ENCODE data around the gene C1orf87.
"Not testable (repeated sequence)": the region's sequence is repeated elsewhere in the genome, so short reads cannot be mapped to it uniquely, and the experiment has no call there.

The C1orf87 gene

DNA sequence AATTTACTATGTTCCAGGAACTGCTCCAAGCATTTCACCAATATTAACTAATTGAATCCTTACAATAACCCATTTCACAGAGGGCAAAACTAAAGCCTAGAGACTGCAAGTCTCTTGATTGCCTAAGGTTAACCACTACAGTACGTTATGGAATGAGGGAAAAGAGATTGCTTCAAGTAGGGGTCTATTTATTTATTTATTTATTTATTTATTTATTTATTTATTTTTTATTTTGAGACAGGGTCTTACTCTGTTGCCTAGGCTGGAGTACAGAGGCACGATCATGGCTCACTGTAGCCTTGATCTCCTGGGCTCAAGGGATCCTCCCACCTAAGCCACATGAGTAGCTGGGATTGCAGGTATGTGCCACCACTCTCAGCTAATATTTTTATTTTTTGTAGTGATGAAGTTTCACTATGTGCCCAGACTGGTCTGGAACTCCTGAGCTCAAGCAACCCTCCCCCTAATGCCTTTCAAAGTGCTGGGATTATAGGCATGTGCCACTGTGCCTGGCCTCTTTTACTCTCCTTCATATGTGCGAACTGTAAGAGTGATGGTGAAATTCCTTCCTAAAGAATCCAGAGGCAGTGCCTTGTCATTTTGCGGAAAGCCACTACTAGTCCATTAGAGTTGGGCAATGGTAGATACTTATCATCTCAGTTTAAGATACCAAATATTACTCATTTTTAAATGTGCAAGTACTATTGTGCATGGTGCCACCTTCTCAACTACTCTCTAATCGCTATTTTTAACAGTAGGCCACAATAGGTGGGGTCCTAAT lies 81.3 kb downstream of the C1orf87 start:
- no peak for DNase-seq

DNA sequence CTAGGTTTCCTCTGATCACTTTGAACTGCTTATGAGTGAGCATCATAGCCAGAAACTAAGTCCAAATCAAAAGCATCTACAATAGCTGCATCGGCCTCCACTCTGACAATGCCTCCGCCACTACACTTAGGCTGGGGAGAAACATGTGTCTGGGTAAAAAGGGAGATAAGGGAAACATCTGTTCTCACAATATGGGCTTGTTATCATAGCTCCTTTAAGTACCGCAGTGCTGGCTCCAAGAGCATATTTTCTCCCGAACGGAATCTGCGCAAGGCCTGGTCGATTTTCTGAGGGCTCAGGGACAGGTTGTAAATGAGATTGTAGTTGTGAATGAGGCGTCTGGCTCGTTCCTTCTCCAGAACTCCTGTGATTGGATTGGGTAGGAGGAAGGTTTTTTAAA lies 83.1 kb downstream of the C1orf87 start:
- no peak for DNase-seq

DNA sequence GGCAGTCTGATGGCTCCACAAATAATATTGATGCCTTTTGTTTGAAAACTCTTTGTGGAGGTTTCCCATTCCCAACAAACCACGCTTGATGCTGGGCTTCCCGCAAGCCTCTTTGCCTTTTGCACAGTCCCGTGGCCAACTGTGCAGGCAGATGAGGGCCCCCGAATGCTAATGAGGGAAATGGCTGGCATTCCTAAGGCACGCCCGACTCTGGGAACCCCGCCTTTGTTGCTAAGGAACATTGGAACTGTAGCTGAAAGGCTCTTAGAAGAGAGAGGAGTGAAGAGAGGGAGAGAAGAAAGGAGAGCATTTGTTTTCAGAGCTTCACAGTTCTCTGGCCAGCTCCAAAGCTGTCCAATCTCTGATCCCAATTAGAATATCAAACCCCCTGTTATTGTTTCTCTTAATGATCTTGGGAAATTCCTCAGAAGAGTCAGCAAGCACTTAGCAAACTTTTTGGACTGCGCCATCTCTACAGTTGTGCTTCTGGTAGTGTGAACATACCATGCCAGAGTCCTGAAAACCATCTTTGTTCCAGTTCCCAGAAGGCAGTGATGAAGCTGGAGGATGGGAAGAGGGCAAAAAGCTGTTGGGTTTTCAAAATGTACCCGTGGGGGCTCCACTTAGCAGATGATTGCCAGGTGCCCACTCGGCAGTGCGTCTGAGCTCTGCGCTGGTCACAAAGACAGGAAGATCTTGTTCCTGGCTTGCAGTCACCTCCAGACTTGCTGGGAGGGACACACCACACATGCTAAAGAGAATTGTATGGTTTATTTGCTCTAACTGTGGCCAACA lies 86.9 kb downstream of the C1orf87 start:
- DNase-seq: no peak

DNA sequence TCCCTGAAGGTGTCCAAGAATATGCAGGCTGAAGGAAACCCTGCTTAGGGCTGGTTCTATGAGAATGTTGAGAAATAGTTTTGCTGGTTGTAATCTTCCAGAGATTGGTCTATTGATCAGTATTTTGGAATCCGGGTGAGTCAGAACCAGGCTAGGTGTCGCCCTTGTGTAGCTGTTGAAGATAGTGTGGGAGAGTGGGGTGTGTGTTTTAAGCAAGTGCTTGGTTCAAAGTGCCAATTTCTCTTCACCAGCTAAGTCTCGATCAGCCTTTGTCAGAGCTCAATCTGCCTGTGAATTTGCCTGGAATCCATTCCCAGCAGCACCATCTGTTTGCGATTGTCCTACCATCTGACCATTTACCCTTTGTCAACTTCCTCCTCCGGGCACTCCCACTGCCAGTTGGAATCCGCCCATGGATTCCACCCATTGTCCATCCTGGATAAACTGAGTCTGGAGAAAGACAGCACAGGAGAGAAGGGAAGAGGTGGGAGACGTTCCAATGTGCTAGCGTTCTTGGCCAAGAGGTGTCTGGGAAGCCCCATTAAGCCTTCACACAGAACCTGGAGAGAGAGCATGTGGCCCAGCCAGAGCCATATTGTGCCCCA lies 87.6 kb downstream of the C1orf87 start:
- DNase-seq: no peak

DNA sequence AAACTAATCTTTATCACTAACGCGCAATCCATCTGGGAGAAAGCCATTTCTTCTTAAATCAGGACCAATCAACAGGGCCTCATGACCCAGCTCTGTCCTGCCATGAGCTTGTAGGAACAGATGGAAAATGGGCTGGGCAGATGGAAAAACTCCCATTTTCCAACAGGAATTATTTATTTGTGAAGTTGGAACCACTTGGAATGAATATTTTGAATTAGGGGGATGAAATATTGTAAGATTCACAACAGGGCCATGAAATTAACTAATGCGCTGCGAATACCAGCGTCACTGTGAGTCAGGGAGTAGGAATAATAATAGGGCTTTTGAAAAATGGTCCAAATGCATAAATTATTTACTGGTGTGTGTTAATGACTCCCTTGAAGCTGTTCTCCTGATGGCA lies 93.9 kb downstream of the C1orf87 start:
- DNase-seq: no peak

DNA sequence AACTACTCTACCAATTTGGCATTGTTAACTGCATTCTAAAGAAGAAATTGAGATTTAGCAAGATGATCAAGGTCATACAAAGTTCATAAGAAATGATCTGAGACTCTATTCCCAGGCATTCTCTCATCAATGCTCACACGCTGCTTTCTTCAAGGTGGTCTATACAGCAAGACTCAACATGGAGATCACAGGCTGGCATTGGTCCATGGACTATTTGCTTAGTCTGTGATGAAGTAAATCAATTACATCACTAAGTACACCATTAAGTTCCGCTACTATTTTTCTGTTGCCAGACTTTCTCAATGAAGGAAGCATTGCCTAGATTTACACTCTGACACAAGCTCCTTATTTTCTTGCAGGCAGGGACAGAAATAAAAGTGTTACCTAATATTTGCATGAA lies 95.1 kb downstream of the C1orf87 start:
- DNase-seq: no peak

DNA sequence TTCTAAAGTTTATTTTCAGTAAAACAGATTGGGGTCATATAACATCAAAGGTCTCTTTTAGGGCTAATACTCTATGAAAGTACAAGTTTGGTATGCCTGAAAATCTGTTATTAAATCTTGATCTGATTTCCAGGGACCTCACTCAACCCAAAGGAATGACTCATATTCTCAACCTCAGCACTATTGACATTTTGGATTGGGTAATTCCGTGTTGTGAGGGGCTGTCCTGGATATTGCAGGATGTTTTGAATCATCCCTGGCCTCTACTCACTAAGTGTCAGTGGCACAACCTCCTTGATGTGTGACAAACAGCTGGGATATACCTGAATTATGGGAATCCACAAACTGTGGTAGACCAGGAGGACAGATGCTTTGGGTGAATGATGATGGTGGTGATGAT lies 95.5 kb downstream of the C1orf87 start:
- DNase-seq: no peak

DNA sequence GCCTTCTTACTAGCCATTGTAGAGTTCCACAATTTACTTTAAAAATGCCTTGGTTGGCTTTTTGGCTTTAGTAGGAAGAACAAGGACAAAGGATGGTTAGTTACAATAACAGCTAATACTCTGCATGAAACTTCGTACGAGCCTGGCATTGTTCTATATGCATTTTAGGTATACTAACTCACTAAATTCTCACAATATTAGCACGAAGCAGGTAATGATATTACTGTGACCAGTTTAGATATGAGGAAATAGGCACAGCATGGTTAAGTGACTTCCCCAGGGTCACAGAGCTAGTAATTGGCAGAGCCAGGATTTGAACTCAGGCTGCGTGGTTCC lies 96.5 kb downstream of the C1orf87 start:
- no peak for DNase-seq

DNA sequence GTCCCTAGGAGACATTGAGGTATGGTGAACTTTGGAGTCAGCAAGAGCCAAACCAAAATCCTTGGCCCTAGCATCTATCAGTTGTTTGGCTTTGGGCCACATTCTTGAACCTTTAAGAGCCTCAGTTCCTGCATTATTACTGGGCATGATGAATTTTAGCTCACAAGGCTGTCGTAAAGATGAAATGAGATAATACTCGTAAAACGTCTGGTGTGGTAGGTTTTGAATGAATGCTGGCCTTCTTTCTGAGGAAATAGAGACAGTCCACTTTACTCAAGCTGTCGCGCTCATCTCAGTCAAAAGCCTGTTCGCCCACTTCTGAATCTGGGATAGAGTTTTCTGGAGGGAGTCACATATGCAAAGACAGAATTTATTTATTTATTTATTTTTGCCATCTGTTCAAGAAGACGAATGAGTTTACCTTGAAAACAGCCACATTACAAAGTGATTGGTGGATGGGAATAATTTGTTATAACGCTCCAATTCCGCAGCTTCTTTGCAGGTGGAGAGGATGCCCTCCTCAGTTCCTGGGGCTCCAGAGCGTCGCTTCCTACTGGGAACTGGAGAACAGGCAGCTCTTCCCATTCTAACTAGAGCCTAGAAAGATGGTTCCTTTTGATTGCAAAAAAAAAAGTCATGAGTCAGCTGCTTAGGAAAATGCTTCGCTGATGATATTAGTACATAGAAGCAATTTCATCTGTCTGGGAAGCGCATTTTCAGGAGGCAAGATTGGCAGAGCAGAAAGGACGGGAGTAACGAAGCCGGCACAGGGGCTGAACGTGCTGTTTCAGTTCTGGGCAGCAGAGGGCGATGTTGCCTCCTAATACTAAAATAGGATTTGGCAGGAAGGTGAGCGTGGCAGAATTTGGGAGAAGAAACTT lies 97.1 kb downstream of the C1orf87 start:
- peak; percentile 33 for DNase-seq

DNA sequence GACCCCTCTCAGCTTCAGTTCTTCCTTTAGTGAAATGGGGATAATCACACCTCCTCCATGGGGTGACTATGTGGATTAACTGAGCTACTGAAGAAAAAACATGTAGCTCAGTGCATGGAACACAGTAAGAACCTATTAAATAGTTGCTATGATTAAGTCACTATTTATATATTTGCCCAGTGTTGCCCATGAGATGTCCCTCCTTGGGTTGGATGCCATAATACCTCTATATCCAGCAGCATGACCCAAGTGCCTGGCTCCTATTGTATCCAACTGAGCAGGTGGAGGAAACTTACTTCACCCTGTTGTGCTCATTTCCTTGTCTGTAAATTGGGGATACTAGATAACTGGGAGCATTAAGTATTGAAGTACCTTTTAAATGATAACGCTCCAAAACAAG lies 99.9 kb downstream of the C1orf87 start:
- DNase-seq: no peak

DNA sequence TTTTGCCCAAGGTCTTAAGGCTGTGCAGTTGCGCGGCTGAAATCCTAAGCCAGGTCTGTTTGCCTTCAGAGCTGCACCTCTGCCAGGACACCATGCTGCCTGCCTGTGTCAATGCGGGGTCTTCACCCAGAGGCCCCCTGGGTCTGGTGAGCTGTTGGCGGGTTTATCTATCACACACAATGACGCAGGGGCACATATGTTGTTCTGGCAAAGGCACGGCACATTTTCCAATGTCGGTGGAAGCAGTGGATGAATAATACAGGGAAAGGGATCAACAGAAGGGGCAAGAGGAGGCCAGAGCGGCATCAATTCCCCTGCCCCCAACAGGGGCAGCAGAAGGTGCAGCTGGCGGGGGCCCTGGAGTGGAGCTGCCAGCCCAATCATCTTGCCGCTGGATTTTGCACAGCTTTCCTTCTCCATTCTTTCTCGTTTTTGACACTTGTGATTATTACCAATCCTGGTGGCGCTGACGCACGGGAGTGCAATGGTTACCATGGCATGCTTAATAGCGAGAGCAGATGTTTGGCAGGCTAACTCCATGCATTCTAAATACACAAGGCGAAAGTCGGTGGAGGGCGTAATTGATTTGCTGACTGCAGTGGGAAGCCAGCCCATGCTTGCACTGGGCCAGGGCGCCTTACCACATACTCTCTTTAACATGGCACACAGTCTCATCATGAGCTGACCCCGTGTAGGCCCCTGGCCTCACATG lies 101.2 kb downstream of the C1orf87 start:
- DNase-seq: no peak

DNA sequence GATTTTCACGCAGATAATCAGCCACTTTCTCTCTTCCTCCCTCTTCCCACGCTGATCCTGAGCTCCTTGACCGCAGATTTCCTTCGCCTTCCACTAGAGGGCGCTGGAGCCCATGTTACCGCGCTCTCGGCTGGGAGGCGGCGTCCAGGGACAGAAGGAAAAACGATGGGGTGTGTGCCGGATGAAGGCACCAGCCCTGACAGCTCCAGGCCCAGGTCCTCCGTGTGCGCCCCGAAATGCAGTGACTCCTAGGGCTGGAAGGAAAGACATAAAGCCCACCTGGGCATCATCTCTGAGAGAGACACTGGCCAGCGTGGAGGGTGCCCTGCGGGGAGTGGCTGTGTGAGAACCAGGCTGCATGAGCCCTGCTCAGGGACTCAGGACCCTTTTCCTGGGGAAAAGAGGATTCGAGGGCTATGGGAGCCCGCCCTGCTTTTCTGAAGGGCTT lies 102.1 kb downstream of the C1orf87 start:
- DNase-seq: peak; percentile 37

DNA sequence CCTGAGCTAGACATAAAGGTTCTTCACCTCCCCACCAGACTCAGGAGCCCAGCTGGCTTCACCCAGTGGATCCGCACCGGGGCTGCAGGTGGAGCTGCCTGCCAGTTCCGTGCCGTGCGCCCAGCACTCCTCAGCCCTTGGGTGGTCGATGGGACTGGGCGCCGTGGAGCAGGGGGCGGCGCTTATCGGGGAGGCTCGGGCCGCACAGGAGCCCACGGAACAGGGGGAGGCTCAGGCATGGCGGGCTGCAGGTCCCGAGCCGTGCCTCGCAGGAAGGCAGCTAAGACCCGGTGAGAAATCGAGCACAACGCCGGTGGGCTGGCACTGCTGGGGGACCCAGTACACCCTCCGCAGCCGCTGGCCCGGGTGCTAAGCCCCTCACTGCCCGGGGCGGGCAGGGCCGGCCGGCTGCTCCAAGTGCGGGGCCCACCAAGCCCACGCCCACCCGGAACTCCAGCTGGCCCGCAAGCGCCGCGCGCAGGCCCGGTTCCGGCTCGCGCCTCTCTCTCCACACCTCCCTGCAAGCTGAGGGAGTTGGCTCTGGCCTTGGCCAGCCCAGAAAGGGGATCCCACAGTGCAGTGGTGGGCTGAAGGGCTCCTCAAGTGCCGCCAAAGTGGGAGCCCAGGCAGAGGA lies 103.9 kb downstream of the C1orf87 start:
- DNase-seq: not testable (repeated sequence)

DNA sequence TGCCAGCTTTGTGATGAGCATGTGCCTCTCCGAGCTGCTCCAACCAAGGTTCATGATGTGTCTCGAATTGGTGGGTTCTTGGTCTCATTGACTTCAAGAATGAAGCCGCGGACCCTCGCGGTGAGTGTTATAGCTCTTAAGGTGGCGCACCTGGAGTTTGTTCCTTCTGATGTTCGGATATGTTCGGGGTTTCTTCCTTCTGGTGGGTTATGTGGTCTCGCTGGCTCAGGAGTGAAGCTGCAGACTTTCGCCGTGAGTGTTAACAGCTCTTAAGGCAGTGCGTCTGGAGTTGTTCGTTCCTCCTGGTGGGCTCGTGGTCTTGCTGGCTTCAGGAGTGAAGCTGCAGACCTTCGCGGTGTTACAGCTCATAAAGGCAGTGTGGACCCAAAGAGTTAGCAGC lies 104.8 kb downstream of the C1orf87 start:
- DNase-seq: not testable (repeated sequence)

DNA sequence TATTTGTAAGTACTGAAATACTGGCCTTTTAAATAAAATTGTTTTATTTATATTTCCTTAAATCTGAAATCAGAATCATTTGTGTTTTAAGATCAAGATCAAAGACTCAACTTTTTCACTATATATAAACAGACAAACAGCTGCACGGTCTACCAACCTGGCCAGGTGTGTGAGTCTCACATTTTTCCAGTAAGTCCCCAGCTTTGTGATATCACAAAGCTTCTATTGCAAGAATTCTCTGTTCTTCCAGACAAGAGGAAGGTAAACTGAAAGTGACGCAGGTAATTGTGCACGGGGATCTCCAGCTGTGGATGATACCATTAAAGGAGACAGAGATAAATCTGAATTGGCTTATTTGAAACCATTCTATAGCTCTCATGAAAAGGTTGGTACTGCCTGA lies 105.8 kb downstream of the C1orf87 start:
- DNase-seq: no peak

DNA sequence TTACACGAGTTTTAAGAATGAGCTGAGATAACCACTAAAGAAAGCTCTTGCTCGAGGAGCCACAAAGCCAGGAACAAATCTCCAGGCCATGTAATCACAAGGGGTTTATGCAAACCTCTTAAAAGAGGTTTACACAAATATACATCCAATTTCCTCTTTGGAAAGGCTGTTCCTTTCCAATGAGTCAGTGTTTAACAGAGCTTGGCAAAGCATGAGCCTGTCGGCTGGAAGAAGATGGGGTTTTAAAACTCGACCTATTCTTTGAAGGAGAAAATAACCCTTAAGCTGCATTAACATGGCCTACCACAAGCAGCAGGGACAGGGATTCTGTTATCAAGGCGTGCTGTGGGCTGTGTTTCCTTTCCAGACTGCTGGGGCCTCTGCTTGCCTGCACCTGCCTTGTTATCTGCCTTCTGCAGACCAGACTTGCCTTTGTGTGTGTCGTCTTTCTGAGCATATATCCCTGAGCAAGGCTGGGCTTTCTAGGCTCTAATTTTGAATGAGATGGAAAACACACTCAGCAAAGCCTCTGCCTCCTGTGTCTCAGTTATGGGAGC lies 106.4 kb downstream of the C1orf87 start:
- no peak for DNase-seq

DNA sequence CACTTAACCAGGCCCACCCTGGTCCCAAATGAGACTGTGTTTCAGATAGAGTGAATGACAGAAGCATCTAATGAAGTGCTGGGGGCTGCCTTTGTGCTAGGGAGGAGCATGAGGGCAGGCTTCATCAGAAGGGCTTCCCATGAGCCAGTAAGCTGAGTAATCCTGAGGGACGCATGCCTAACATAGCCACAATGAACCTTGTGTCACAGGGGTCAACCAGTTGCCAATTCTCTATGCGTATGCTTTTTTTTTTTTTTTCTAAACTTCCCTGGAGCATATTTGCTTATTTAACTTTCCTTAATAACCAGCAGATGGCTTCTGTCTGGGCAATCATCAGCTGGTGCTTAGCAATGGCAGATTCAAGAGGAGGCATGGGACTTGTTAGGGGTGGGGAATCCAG lies 121.5 kb downstream of the C1orf87 start:
- DNase-seq: no peak

DNA sequence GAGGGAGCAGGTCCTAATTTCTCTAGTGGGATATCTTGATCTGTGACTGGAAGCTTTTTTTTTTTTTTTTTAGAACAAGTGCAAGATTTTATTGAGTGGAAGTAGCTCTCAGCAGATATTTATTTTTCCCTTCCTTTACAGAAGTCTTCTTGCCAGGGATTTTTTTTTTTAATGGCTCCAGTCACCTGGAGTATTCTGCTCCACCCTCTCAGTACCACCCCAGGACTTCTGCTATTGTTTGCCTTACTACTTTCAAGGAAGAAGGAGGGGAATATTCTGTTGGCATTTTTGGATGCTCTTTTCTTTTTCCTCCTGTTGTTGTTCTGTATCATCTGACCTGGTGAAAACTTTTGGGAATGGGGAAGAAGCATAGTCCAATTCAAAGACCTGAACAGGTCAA lies 123.9 kb downstream of the C1orf87 start:
- DNase-seq: no peak

DNA sequence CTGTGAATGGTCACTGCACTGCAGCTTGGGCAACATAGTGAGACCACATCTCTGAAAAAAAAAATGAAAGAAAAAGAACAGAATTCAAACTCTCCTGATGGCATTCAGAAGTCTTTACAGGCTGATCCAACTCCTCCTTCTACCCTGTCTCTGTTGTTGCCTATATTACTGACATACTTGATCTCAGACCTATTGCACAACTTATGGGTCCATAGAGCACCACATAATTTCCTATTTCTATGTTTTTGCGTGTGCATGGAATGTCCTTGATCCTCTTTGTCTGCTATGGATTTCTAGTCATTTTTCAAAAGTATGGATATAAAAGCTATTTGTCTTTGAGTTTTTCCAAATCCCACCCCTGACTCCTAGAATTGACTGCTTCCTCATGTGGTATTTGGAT lies 124.6 kb downstream of the C1orf87 start:
- DNase-seq: no peak

DNA sequence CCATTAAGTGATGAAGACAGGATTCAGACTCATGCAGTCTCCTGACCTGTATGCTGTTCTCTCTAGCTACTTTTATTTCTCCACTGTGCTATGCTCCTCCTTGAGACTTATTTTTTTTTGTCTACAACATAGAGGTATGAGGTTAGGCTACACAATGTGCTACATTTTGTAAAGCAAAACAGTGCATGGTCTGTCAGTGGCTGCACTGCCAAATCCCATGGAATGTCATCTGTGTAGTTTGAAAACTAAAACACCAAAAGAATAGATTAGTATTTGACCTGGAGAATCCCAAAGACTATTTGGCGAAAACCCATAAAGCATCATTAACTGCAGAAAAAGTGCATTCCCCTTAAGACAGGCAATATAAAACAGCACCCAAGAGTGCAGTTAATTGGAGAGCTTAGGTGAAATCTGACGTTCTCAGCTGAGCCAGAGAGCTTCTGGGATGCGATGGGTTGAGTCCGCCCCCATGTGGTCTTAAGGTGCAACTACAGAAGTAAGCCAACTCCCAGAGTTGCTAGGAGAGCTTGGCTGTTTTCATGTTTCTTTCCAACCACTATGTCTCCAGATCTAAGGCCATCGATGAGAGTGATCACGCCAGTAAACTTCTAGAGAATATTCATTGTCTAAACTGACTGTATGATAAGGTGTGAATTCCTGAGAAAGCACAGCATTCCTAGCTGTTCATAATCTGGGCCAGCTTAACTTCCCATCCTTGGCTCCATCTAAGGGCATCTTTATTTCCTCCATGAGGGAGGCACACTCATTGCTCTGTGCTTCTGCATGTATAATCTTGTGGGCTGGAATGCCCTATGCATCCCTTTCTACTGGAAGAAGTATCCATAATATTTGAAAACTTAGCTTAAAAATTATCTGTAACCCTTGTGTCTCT lies 126.3 kb downstream of the C1orf87 start:
- DNase-seq: peak; percentile 27

Measured in activated T-cell treated with anti-CD3 and anti-CD28 coated beads for 4 hours (primary cell).